GM21381 (cell line): ENCODE results near the gene ELK4.

Experiments used
- ATAC-seq: cut with Tn5 transposase; IDR thresholded peaks from one replicate; pipeline ENCODE4 v1.9.1; 2021; ENCODE audit warnings: mild to moderate bottlenecking, moderate library complexity; ENCODE audit not compliant: unreplicated experiment

ELK4 gene

DNA sequence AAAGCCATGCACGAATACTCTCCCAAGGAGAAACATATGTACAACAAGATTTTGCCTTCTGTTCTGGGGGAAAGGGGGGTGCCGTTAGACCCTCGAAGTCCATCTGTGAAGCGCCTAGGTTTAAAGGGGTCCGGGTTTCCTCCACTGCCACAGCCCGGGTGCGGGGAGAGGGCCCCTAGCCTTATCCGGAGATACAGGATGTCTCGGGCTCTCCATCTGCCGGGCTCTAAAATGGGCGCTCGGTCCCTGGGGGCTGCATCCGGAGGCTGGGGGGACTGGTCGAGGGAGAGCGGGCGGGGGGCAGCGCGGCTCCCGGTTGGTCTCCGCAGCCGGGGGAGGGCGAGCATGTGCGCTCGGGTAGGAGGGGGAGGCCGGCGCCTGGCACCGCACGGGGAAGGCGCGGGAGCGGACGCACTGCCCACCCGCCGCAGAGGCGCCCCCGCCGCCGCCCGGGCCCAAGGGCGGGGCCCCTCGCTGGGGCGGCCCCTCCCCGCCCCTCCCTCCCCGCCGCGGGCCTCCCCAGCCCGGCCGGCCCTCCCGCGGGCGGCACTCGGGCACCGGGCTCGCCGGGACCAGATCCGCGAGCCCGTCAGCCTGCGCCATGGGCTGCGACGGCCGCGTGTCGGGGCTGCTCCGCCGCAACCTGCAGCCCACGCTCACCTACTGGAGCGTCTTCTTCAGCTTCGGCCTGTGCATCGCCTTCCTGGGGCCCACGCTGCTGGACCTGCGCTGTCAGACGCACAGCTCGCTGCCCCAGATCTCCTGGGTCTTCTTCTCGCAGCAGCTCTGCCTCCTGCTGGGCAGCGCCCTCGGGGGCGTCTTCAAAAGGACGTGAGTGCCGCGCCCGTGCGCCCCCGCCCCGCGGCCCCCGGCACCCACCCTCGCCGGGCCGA is 63.1 kb downstream of the ELK4 start:
- no peak for ATAC-seq

DNA sequence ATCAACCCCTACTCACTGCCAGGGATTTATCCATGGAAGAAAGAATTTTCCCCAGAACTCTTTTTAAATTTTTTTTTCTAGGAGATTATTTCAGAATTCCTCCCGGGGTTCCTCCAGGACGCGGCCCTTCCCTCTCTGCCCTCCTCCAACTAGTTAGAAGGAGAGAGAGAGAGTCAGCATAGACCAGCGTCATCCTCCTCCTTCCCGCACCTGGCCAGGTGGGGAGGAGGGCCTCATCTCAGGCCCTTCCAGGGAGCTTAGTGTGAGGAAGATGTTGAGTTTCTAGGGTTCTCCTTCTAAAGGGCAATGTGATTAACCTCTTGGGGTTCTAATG is 63.7 kb downstream of the ELK4 start:
- no peak for ATAC-seq

DNA sequence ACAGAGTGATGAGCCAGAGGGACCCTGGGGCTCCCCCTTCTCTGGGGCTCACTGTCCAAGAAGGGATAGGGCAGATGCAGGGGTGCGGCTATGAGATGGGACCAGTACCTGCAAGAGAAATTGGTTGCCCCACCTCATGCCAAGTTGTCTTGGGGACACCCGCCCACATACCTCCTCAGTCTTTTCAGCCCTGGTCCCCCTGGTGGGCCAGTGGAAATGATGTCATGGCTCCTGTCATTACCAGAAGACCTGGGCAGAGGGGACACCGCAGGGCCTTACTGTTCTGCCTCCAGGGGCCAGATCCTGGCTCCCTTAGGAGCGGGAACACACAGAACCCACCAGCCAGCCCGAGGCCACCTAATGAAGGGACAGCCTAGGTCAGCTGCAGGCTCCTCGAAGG is 64.1 kb downstream of the ELK4 start:
- no peak for ATAC-seq

DNA sequence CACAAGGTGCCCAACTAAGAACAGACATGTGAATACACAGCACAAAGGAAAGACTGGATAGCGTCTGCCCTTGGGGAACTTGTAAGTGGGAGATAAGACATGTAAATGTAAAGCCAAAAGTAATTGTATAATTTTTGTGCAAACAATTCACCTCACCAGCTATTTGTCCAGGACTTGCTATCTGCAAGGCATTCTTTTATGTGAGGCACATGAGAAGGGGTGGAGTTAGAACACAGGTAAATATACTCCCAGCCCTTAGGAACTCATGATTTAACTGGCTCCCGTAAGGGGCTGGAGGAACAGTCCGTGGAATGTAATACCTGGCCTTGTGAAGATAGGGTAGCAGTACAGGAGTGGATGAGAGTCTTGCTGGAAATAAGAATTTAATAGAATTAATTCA is 66.0 kb downstream of the ELK4 start:
- ATAC-seq, result no peak

DNA sequence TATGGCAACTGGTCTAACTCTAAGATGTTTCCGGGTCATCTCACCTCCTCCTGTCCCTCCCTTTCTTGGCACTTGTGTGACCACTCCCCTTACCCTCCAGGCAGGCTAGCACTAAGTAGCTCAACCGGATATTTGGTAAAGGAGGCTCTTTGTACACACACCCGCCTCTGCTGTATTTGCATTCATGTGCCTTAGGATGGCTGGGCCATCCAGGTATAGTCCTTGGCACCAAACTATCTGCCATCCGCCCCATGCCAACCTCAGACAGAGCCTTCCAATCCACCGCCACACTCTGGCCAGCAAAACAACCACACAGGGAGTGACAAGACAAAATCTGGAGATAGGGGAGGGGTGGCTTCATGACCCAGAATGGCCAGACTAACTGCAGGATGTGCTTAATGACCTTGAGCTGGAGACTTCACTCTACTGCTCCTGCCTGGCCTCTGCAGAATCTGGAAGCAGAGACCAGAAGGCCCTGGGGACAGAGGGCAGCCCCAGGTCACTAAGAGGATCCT is 67.8 kb downstream of the ELK4 start:
- ATAC-seq, result no peak

DNA sequence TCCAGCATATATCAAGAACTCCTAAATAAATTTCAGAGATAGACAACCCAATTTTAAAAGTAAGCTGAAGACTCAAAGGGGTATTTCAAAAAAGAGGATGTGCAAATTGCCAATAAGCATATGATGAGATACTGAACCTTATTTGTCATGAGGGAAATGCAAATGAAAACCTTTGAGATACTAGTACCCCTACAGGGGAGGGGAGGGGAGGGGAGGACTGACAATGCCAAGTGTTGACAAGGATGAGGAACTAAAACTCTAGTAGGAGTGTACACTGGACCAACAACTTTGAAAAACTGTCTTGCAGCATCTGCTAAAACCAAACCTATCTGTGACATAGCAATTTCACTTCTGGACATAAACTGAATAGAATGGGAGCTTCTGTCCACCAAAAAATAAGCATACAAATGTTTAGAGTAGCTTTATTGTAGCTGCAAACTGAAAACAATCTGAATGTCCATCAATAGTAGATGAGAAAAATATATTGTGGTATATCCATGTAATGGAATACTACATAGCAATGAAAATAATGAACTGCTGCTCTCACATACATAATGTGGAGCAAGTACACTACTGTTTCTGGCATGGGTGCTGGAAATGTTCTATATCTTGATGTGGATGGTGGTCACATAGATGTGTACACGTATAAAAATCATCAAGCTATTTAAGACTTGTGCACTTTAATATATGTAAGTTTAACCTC is 70.2 kb downstream of the ELK4 start:
- no peak for ATAC-seq
